HL-60 (cell line): ENCODE measurements around the gene HTT-AS.

Experiments used
- DNase-seq, 2 experiments: peaks; one replicate each; pipeline ENCODE4 v3.0.0-alpha.2; 2010 to 2020; ENCODE audit warnings: low read depth in 1 of 2, low spot score in 1 of 2
- H3K27ac ChIP-seq: fragments of 250-450 bp; sonication (Bioruptor Pico); replicated peaks from 2 replicates; pipeline ENCODE4 v1.5.1; 2020; ENCODE audit warnings: mild to moderate bottlenecking, moderate library complexity
- H3K27me3 ChIP-seq: fragments of 250-450 bp; sonication (Bioruptor Pico); 2 replicates; pipeline ENCODE4 v1.5.1; 2021; ENCODE audit warnings: mild to moderate bottlenecking, moderate library complexity; ENCODE audit not compliant: insufficient read depth, poor library complexity, severe bottlenecking
- H3K4me3 ChIP-seq: replicated peaks from 2 replicates; pipeline ENCODE4 v1.5.1; 2011; ENCODE audit warnings: mild to moderate bottlenecking, control low read depth, low read length; ENCODE audit not compliant: insufficient read depth
- CTCF ChIP-seq: IDR thresholded peaks from one replicate; pipeline ENCODE4 v1.5.1; 2011; ENCODE audit warnings: low read length, control low read depth, inconsistent platforms; ENCODE audit not compliant: insufficient read depth
- GABPA ChIP-seq: IDR thresholded peaks from 2 replicates; pipeline ENCODE4 v1.6.1; 2012; ENCODE audit warnings: low read depth
- POLR2AphosphoS5 ChIP-seq: IDR thresholded peaks from 2 replicates; pipeline ENCODE4 v1.6.1; 2012; ENCODE audit warnings: low read depth
- REST ChIP-seq: IDR thresholded peaks from 2 replicates; pipeline ENCODE4 v1.6.1; 2012; ENCODE audit warnings: low read depth; ENCODE audit not compliant: insufficient replicate concordance
- SPI1 ChIP-seq: IDR thresholded peaks from 2 replicates; pipeline ENCODE4 v1.6.1; 2012; ENCODE audit warnings: low read depth, mild to moderate bottlenecking, borderline replicate concordance

HTT-AS gene

GRCh38 chr4:3077796-3078195 is 3.5 kb upstream of the HTT-AS start:
- DNase-seq = no peak
- TF ChIP-seq CTCF (no peak), SPI1 (no peak), REST (no peak), GABPA (no peak), POLR2AphosphoS5 (no peak)
- Histone ChIP-seq H3K27me3 (no peaks in the 10 kb centered on the region), H3K4me3 (no peak overlapping the region), H3K27ac (no peak overlapping the region)

GRCh38 chr4:3075652-3075981 is 1.3 kb upstream of the HTT-AS start:
- H3K27me3 ChIP-seq = no peaks in the 10 kb centered on the region
- TF ChIP-seq POLR2AphosphoS5 (no peak), GABPA (no peak), CTCF (no peak), REST (no peak), SPI1 (no peak)
- no peak overlapping the region for H3K27ac ChIP-seq
- peak overlapping the region; percentile 97 for H3K4me3 ChIP-seq
- DNase-seq = no peak

GRCh38 chr4:3074846-3075651 is 711 bp upstream of the HTT-AS start:
- Histone ChIP-seq H3K4me3 (peak overlapping the region; percentile 97), H3K27me3 (no peaks in the 10 kb centered on the region), H3K27ac (peak overlapping the region; percentile 69)
- TF ChIP-seq CTCF = no peak
- TF ChIP-seq REST = no peak
- TF ChIP-seq POLR2AphosphoS5 = no peak
- TF ChIP-seq SPI1 = peak; percentile 83
- no peak for TF ChIP-seq GABPA
- peak; percentile 30 to 74 for DNase-seq
